ENCODE measurements around the gene POP5. TPM values are rescaled to one million over a fixed set of nuclear protein-coding genes. Genes with fewer than 3 reads are reported as not detected.

The POP5 gene
- total and polyA plus RNA-seq, 4 donors = 20.0 to 37.1 (median 24.0) TPM

- H3K9me3 ChIP-seq (ENCODE audit: control insufficient read depth in 4 of 4, low read length in 3 of 4) = no peaks in the 10 kb centered on the region
- H3K27me3 ChIP-seq (ENCODE audit: control insufficient read depth in 4 of 4, insufficient read depth in 4 of 4, low read length in 3 of 4) = no peaks in the 10 kb centered on the region
- H3K4me3 ChIP-seq (ENCODE audit: low read depth in 1 of 3, low read length in 3 of 3) = peak overlapping the region in 2 of 3 donors; percentile 6 to 29
- peak overlapping the region; percentile 31 to 82 for H3K27ac ChIP-seq (ENCODE audit: low read depth in 1 of 2, low read length in 2 of 2)
- H3K9ac ChIP-seq (ENCODE audit: low read depth in 1 of 2, low read length in 2 of 2) = peak overlapping the region in 1 of 2 donors; percentile 32
- H3K36me3 ChIP-seq (ENCODE audit: control insufficient read depth in 4 of 4, insufficient read depth in 3 of 4, low read depth in 1 of 4, low read length in 3 of 4) = peaks cover 0 to 3% (median under 1%) of the 10 kb centered on the region in 4 donors
- WGBS = 42% methylated on average over 4 of the region's 4 CpGs
- peaks cover 15 to 59% (median 50%) of the 10 kb centered on the region in 4 donors for H3K4me1 ChIP-seq (ENCODE audit: control insufficient read depth in 4 of 4, insufficient read depth in 4 of 4, low read length in 3 of 4)
- TF ChIP-seq TAF1 (conservative IDR thresholded peaks at IDR 0.05) = no peak
- no peak for TF ChIP-seq JUND (IDR thresholded peaks at IDR 0.05)
- TF ChIP-seq, protein P1, sequence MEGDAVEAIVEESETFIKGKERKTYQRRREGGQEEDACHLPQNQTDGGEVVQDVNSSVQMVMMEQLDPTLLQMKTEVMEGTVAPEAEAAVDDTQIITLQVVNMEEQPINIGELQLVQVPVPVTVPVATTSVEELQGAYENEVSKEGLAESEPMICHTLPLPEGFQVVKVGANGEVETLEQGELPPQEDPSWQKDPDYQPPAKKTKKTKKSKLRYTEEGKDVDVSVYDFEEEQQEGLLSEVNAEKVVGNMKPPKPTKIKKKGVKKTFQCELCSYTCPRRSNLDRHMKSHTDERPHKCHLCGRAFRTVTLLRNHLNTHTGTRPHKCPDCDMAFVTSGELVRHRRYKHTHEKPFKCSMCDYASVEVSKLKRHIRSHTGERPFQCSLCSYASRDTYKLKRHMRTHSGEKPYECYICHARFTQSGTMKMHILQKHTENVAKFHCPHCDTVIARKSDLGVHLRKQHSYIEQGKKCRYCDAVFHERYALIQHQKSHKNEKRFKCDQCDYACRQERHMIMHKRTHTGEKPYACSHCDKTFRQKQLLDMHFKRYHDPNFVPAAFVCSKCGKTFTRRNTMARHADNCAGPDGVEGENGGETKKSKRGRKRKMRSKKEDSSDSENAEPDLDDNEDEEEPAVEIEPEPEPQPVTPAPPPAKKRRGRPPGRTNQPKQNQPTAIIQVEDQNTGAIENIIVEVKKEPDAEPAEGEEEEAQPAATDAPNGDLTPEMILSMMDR (IDR thresholded peaks at IDR 0.05; ENCODE audit: low read depth, low read length, missing input control) = no peak
- TF ChIP-seq, protein P2, sequence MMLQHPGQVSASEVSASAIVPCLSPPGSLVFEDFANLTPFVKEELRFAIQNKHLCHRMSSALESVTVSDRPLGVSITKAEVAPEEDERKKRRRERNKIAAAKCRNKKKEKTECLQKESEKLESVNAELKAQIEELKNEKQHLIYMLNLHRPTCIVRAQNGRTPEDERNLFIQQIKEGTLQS (IDR thresholded peaks at IDR 0.05) = no peak
- no peak for DNase-seq (ENCODE audit: low spot score)
Measured at GRCh38 chr12:120537856-120538220, 43.4 kb downstream of the POP5 start.

GRCh38 chr12:120536064-120536791 lies 45.0 kb downstream of the POP5 start:
- WGBS = 42% methylated on average over 13 of the region's 13 CpGs
- H3K27me3 ChIP-seq (ENCODE audit: control insufficient read depth in 4 of 4, insufficient read depth in 4 of 4, low read length in 3 of 4) = no peaks in the 10 kb centered on the region
- H3K27ac ChIP-seq (ENCODE audit: low read depth in 1 of 2, low read length in 2 of 2) = peak overlapping the region; percentile 11 to 48
- peak overlapping the region; percentile 68 to 94 for H3K9ac ChIP-seq (ENCODE audit: low read depth in 1 of 2, low read length in 2 of 2)
- TF ChIP-seq MAX (IDR thresholded peaks at IDR 0.05) (no peak), RXRA (IDR thresholded peaks at IDR 0.05) (no peak), FOXA1 (IDR thresholded peaks at IDR 0.05) (no peak), RAD21 (IDR thresholded peaks at IDR 0.05) (no peak), JUND (IDR thresholded peaks at IDR 0.05) (no peak), TAF1 (conservative IDR thresholded peaks at IDR 0.05) (no peak), GABPA (IDR thresholded peaks at IDR 0.05 in 1 of 2, conservative IDR thresholded peaks at IDR 0.05 in 1 of 2) (no peak), YY1 (IDR thresholded peaks at IDR 0.05) (no peak), HNF4G (IDR thresholded peaks at IDR 0.05) (no peak)
- TF ChIP-seq, protein P2 (IDR thresholded peaks at IDR 0.05) = no peak
- H3K36me3 ChIP-seq (ENCODE audit: control insufficient read depth in 4 of 4, insufficient read depth in 3 of 4, low read depth in 1 of 4, low read length in 3 of 4) = peaks cover 0 to 3% (median 0%) of the 10 kb centered on the region in 4 donors
- peaks cover 15 to 55% (median 48%) of the 10 kb centered on the region in 4 donors for H3K4me1 ChIP-seq (ENCODE audit: control insufficient read depth in 4 of 4, insufficient read depth in 4 of 4, low read length in 3 of 4)
- H3K4me3 ChIP-seq (ENCODE audit: low read depth in 1 of 3, low read length in 3 of 3) = peak overlapping the region; percentile 90 to 99 (median 93)
- no peak for DNase-seq (ENCODE audit: low spot score)
- H3K9me3 ChIP-seq (ENCODE audit: control insufficient read depth in 4 of 4, low read length in 3 of 4) = no peaks in the 10 kb centered on the region

DNA sequence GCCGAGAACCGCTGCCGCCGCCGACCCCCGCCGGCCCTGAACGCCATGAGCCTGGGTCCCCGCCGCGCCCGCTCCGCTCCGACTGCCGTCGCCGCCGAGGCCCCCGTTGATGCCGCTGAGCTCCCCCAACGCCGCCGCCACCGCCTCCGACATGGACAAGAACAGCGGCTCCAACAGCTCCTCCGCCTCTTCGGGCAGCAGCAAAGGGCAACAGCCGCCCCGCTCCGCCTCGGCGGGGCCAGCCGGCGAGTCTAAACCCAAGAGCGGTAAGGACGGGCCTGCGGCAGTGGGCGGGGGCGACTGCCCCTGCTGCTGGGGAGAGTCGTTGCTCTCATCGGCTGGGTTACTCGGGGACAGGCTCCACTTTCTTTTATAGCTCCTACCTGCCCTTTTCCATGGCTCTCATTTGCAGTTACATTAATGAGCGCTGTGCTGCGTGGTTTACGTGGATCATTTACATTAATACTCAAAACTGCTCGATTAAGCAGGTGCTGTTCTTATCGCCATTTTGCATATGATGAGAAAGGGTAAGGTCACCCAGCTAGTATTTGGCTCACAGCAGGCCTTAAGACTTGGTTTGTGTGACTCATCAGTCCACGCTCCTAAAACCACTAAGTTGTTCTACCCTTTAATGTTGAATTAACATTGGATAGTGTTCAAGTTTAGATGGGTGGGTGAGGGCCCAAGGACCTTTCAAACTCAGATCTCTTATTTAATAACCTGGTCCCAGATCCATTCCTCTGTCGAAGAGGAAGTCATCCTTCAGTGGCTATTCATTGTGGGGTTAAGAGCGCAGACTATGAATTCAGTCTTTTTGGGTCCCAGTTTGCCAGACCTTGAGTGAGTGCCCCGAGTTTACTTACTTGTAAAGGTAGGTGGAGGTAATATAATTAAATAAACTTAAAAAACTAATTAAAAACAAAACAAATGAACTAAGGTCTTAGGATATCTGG lies 46.2 kb downstream of the POP5 start:
- Histone ChIP-seq H3K9me3 (ENCODE audit: control insufficient read depth in 4 of 4, low read length in 3 of 4) (no peaks in the 10 kb centered on the region), H3K9ac (ENCODE audit: low read depth in 1 of 2, low read length in 2 of 2) (peak overlapping the region; percentile 94 to 97), H3K27ac (ENCODE audit: low read depth in 1 of 2, low read length in 2 of 2) (peak overlapping the region; percentile 83 to 91), H3K4me1 (ENCODE audit: control insufficient read depth in 4 of 4, insufficient read depth in 4 of 4, low read length in 3 of 4) (peaks cover 12 to 45% (median 38%) of the 10 kb centered on the region in 4 donors), H3K27me3 (ENCODE audit: control insufficient read depth in 4 of 4, insufficient read depth in 4 of 4, low read length in 3 of 4) (no peaks in the 10 kb centered on the region), H3K36me3 (ENCODE audit: control insufficient read depth in 4 of 4, insufficient read depth in 3 of 4, low read depth in 1 of 4, low read length in 3 of 4) (peaks cover 0 to 3% (median 0%) of the 10 kb centered on the region in 4 donors), H3K4me3 (ENCODE audit: low read depth in 1 of 3, low read length in 3 of 3) (peak overlapping the region; percentile 90 to 99 (median 93))
- TF ChIP-seq YY1 (IDR thresholded peaks at IDR 0.05) = peak; percentile 33
- TF ChIP-seq RXRA (IDR thresholded peaks at IDR 0.05) = peak in 1 of 2 donors; percentile 49
- TF ChIP-seq HNF4G (IDR thresholded peaks at IDR 0.05) = no peak
- peak in 1 of 2 donors; percentile 43 for TF ChIP-seq JUND (IDR thresholded peaks at IDR 0.05)
- WGBS = 1% methylated on average over 52 of the region's 52 CpGs
- DNase-seq (ENCODE audit: low spot score) = peak; percentile 70
